Measurements from ENCODE around the gene STRN3. TPM values are rescaled to one million over a fixed set of nuclear protein-coding genes. Genes with fewer than 3 reads are reported as not detected.

The STRN3 gene
- total and polyA plus RNA-seq, 2 of the 8 experiments (the other 6 are each of a cell fraction or from before 2014, with no cell fraction given), result 8.7 to 38.1 TPM

DNA sequence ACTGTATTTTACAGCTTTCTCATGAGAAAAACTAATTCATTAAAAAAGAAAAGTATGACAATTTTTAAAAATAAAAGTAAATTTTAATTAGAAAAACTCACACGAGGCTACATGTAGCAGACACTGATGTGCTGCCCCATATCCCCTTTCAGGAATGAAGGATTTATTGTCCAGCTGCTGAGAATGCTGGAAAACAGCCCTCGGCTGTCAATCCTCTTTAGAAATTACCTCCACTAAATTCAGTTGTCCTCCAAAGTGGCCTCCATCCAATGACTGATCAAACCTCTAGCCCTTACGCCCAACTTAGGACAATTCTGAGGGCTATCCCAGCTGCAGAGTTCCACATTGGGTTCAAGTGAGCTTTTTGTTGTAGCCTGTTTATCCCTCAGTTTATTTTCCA is 30.5 kb downstream of the STRN3 start (continued):
- TF ChIP-seq SIN3A (conservative IDR thresholded peaks at IDR 0.05 in 1 of 2, IDR thresholded peaks at IDR 0.05 in 1 of 2; ENCODE audit: low read depth in 1 of 2, low read length in 2 of 2), result no peak
- TF ChIP-seq RXRA (IDR thresholded peaks at IDR 0.05; ENCODE audit: insufficient read depth, low read depth, low read length), result no peak
- TF ChIP-seq, protein P1, sequence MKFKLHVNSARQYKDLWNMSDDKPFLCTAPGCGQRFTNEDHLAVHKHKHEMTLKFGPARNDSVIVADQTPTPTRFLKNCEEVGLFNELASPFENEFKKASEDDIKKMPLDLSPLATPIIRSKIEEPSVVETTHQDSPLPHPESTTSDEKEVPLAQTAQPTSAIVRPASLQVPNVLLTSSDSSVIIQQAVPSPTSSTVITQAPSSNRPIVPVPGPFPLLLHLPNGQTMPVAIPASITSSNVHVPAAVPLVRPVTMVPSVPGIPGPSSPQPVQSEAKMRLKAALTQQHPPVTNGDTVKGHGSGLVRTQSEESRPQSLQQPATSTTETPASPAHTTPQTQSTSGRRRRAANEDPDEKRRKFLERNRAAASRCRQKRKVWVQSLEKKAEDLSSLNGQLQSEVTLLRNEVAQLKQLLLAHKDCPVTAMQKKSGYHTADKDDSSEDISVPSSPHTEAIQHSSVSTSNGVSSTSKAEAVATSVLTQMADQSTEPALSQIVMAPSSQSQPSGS (IDR thresholded peaks at IDR 0.05; ENCODE audit: low read length), result no peak
- no peak for TF ChIP-seq RNF2 (IDR thresholded peaks at IDR 0.05; ENCODE audit: borderline replicate concordance, low read depth, low read length, missing control alignments, poor library complexity, severe bottlenecking)
- TF ChIP-seq HDAC6 (IDR thresholded peaks at IDR 0.05; ENCODE audit: low read depth, low read length), result no peak
- TF ChIP-seq TAF1 (IDR thresholded peaks at IDR 0.05; ENCODE audit: low read depth, low read length), result no peak

All from H1 (cell line).